Hepatocyte (in vitro differentiated cells): ENCODE data around the gene PEX6. TPM values are rescaled to one million over a fixed set of nuclear protein-coding genes. Genes with fewer than 3 reads are reported as not detected.

ENCODE experiments used
- DNase-seq: peaks from one replicate; pipeline ENCODE4 v3.0.0-alpha.2; 2016; ENCODE audit warnings: low spot score
- H2AFZ ChIP-seq: fragments of 200-600 bp; sonication (generic); 2 replicates; pipeline ENCODE4 v1.6.0; 2016; ENCODE audit warnings: antibody characterized with exemption, mild to moderate bottlenecking
- H3K27ac ChIP-seq: fragments of 200-600 bp; sonication (generic); 2 replicates; pipeline ENCODE4 v1.5.1; 2016; ENCODE audit warnings: mild to moderate bottlenecking
- H3K27me3 ChIP-seq: fragments of 200-600 bp; sonication (generic); 2 replicates; pipeline ENCODE4 v1.6.1; 2016
- H3K36me3 ChIP-seq: fragments of 200-600 bp; sonication (generic); replicated peaks from 2 replicates; pipeline ENCODE4 v1.5.1; 2016; ENCODE audit warnings: low read depth; ENCODE audit not compliant: insufficient read depth
- H3K4me1 ChIP-seq: fragments of 200-600 bp; sonication (generic); 2 replicates; pipeline ENCODE4 v1.5.1; 2016; ENCODE audit warnings: mild to moderate bottlenecking, moderate library complexity; ENCODE audit not compliant: insufficient read depth
- H3K4me2 ChIP-seq: fragments of 200-600 bp; sonication (generic); 2 replicates; pipeline ENCODE4 v1.6.0; 2016
- H3K4me3 ChIP-seq: fragments of 200-600 bp; sonication (generic); 2 replicates; pipeline ENCODE4 v1.5.1; 2016; ENCODE audit warnings: mild to moderate bottlenecking
- H3K79me2 ChIP-seq: fragments of 200-600 bp; sonication (generic); 2 replicates; pipeline ENCODE4 v1.6.0; 2017; ENCODE audit warnings: mild to moderate bottlenecking
- H3K9me2 ChIP-seq: fragments of 200-600 bp; sonication (generic); replicated peaks from 2 replicates; pipeline ENCODE4 v1.6.0; 2017; ENCODE audit warnings: mild to moderate bottlenecking; ENCODE audit not compliant: insufficient read depth
- H3K9me3 ChIP-seq: fragments of 200-600 bp; sonication (generic); 2 replicates; pipeline ENCODE4 v1.5.1; 2016; ENCODE audit warnings: low read depth, mild to moderate bottlenecking
- H4K20me1 ChIP-seq: fragments of 200-600 bp; sonication (generic); 2 replicates; pipeline ENCODE4 v1.6.0; 2016; ENCODE audit warnings: mild to moderate bottlenecking; ENCODE audit not compliant: insufficient read depth, poor library complexity, severe bottlenecking
- CTCF ChIP-seq: fragments of 200-600 bp; sonication (generic); IDR thresholded peaks from 2 replicates; pipeline ENCODE4 v1.5.1; 2016; ENCODE audit warnings: antibody characterized with exemption, mild to moderate bottlenecking; ENCODE audit not compliant: poor library complexity
- EZH2 ChIP-seq: fragments of 200-600 bp; sonication (generic); IDR thresholded peaks from 2 replicates; pipeline ENCODE4 v1.6.1; 2016; ENCODE audit warnings: antibody characterized with exemption, mild to moderate bottlenecking, borderline replicate concordance
- EZH2phosphoT487 ChIP-seq: fragments of 200-600 bp; sonication (generic); IDR thresholded peaks from one replicate; pipeline ENCODE4 v1.6.1; 2018; ENCODE audit warnings: antibody characterized with exemption, mild to moderate bottlenecking, low read depth, moderate library complexity; ENCODE audit not compliant: unreplicated experiment, severe bottlenecking
- WGBS: methylation state at CpG from one replicate; pipeline ENCODE4 v1.1.6; 2016; ENCODE audit warnings: low lambda C conversion rate; ENCODE audit errors: missing lambda C conversion rate; 5-methylcytosine and 5-hydroxymethylcytosine counted together
- polyA plus RNA-seq: library from polyadenylated mRNA; unstranded; fragments of >200 nt; fragmentation: Nextera tagmentation; extraction: Ambion mirVana; gene quantifications from 2 replicates; pipeline ENCODE4 v1.2.1, GENCODE V29; 2016
- total RNA-seq: library from RNA; depleted of rRNA; stranded (reverse); fragments of >200 nt; gene quantifications from 2 replicates; pipeline ENCODE4 v1.2.3, GENCODE V29; 2014

Gene PEX6
- total and polyA plus RNA-seq, 2 experiments from 2014 or later, result 39.4 to 46.1 TPM

DNA sequence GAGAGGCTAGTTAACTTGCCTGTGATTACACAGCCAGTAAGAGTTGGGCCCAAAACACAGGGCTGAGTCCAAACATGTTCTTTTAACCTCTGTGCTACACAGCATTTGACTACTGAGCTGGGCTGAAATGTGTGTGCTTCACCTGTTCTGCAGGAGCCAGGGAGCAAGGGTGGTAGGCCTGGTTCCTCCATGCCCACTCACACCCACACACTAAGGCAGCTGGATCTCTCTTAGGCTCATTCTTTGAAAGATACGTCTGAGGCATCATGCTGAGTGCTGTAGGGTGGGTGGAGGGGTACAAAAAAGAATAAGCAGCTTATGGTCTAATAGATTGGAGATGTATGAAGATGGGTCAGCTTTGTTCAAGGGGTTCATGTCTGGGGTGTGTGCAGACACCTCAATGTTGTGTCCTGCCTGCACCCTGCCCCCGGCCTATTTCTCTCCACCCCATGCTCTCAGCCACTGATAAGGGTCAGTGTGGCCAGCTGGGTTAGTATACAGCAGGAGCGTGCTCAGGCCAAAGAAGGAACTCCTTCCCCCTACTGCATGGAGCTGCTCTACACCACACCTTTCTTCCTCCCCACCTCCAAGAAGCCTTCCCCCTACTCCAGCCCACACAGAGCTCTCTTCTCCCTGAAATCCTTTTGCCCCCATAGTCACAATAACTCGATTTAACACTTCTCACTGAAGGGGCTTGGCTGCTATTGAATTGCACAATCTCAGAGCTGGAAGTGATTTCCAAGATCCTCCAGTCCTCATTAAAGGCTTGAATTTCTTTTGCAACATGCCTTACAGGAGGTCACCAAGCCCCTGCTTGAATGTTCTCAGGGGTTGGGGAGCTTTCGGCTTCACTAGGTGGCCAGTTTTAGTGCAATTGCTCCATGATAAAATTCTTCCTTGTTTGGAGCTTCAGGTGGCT lies 8.8 kb upstream of the PEX6 start:
- no peaks in the 10 kb centered on the region for H3K9me2 ChIP-seq
- H2AFZ ChIP-seq, result no peak overlapping the region
- H3K36me3 ChIP-seq, result no peaks in the 10 kb centered on the region
- no peak overlapping the region for H3K27ac ChIP-seq
- no peak overlapping the region for H3K4me2 ChIP-seq
- H3K4me1 ChIP-seq, result peaks cover 14% of the 10 kb centered on the region
- TF ChIP-seq EZH2phosphoT487 (no peak), EZH2 (no peak), CTCF (no peak)
- no peaks in the 10 kb centered on the region for H3K9me3 ChIP-seq
- peaks cover 3% of the 10 kb centered on the region for H4K20me1 ChIP-seq
- WGBS, result 87% methylated on average over 5 of the region's 5 CpGs
- H3K27me3 ChIP-seq, result no peaks in the 10 kb centered on the region
- no peak overlapping the region for H3K4me3 ChIP-seq
- H3K79me2 ChIP-seq, result peaks cover 46% of the 10 kb centered on the region
- no peak for DNase-seq

GRCh38 chr6:42984924-42985475 lies 6.0 kb upstream of the PEX6 start:
- Histone ChIP-seq H3K27ac (peak overlapping the region; percentile 47), H4K20me1 (peaks cover 3% of the 10 kb centered on the region), H3K9me3 (no peaks in the 10 kb centered on the region), H3K9me2 (no peaks in the 10 kb centered on the region), H3K4me2 (peak overlapping the region; percentile 95), H3K36me3 (no peaks in the 10 kb centered on the region), H3K27me3 (no peaks in the 10 kb centered on the region), H3K4me3 (peak overlapping the region; percentile 35), H3K4me1 (peaks cover 14% of the 10 kb centered on the region), H2AFZ (peak overlapping the region; percentile 22), H3K79me2 (peaks cover 30% of the 10 kb centered on the region)
- peak; percentile 33 for DNase-seq
- TF ChIP-seq CTCF (no peak), EZH2phosphoT487 (no peak), EZH2 (no peak)
- 24% methylated on average over 8 of the region's 13 CpGs for WGBS

DNA sequence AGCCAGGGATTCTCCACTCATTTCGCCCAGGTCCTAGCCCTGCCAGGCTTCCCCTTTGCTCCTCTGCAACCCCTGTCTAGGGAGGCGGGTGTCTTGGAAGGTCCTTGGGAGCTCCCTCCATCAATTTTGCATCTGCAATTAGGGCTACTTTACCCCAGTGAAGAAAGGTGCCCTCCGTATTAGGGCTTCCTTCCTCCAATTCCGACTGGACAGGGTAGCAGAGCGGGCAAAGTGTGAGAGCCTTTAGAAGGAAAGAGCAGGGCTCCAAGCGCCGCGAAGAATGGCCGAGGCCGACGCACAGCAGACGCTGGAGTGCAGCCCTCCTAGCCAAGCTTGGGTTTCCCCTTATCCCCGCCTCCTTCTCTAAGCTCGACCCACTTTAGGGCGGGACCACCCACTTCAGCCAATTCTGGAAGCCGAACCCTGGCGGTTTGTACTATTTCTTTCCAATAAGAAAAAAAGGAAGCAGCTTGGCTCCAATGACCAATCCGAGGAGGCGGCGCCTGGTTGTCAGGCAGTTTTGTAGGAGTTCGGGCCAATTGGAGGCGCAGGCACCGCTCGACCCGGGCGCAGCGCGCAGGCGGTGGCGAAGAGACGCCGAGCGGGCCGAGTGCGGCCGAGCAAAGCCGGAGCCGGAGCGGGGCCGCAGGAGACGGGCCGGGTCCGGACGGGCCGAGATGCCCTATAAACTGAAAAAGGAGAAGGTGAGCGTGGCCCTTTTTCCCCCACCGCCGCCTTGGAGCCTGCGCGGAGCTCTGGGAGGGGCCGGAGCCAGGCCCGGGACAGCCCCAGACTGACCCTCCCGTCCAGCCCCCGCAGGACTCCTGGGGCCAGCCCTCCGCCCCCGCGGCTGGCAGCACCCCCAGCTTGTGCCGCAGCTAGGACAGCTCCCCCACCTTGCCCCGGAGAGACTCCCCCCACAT lies 5.3 kb upstream of the PEX6 start, which contains the start of gene PPP2R5D:
PPP2R5D (plus strand) TSS at position 570 of the 923 bp plus-strand sequence; CDS start at position 678, 108 bp downstream.
- Histone ChIP-seq H3K4me2 (peak within 1 kb of the TSS; percentile 95), H3K4me3 (peak within 1 kb of the TSS; percentile 35), H2AFZ (peak within 1 kb of the TSS; percentile 54), H3K4me1 (peaks cover 14% of the 10 kb centered on the region), H3K27me3 (no peaks in the 10 kb centered on the region), H3K79me2 (peaks cover 30% of the 10 kb centered on the region), H3K36me3 (no peaks in the 10 kb centered on the region), H3K9me2 (no peaks in the 10 kb centered on the region), H3K9me3 (no peaks in the 10 kb centered on the region), H4K20me1 (peaks cover 3% of the 10 kb centered on the region), H3K27ac (peak within 1 kb of the TSS; percentile 77)
- DNase-seq, result peak; percentile 99
- TF ChIP-seq EZH2, result no peak
- TF ChIP-seq CTCF, result no peak
- no peak for TF ChIP-seq EZH2phosphoT487
- WGBS, result 1% methylated on average over 48 of the region's 59 CpGs
